GM19395 (cell line): ENCODE measurements around the gene COL16A1.

Experiments
- ATAC-seq: cut with Tn5 transposase; IDR thresholded peaks from one replicate; pipeline ENCODE4 v1.9.1; 2021; ENCODE audit warnings: mild to moderate bottlenecking, moderate library complexity; ENCODE audit not compliant: unreplicated experiment

COL16A1 gene

GRCh38 chr1:31609514-31610118 lies 94.2 kb downstream of the COL16A1 start:
- ATAC-seq: no peak

GRCh38 chr1:31607360-31607759 lies 96.5 kb downstream of the COL16A1 start:
- no peak for ATAC-seq

- peak; percentile 98 for ATAC-seq
Observed at GRCh38 chr1:31605908-31606427, 97.8 kb downstream of the COL16A1 start.
